Karpas-422 (cell line): ENCODE measurements around the gene ELMO2. TPM values are rescaled to one million over a fixed set of nuclear protein-coding genes. Genes with fewer than 3 reads are reported as not detected.

Source experiments
- DNase-seq: peaks from one replicate; pipeline ENCODE4 v3.0.0-alpha.2; 2015
- H2AFZ ChIP-seq: fragments of 200-600 bp; sonication (generic); 2 replicates; pipeline ENCODE4 v1.6.1; 2014; ENCODE audit warnings: antibody characterized with exemption, low read length, mixed read lengths
- H3K27ac ChIP-seq: fragments of 200-600 bp; sonication (generic); 2 replicates; pipeline ENCODE4 v1.5.1; 2014; ENCODE audit warnings: mild to moderate bottlenecking, low read length, moderate library complexity
- H3K27me3 ChIP-seq: fragments of 200-600 bp; sonication (generic); 2 replicates; pipeline ENCODE4 v1.6.1; 2014; ENCODE audit warnings: low read length, mixed read lengths
- H3K36me3 ChIP-seq: fragments of 200-600 bp; sonication (generic); 2 replicates; pipeline ENCODE4 v1.6.1; 2014; ENCODE audit warnings: low read length, mixed read lengths; ENCODE audit not compliant: insufficient read depth
- H3K4me1 ChIP-seq: fragments of 200-600 bp; sonication (generic); 2 replicates; pipeline ENCODE4 v1.6.1; 2014; ENCODE audit warnings: mild to moderate bottlenecking, low read length, mixed read lengths
- H3K4me2 ChIP-seq: fragments of 200-600 bp; sonication (generic); 2 replicates; pipeline ENCODE4 v1.6.1; 2014; ENCODE audit warnings: low read length, low read depth, mild to moderate bottlenecking; ENCODE audit not compliant: poor library complexity, severe bottlenecking
- H3K4me3 ChIP-seq: fragments of 200-600 bp; sonication (generic); 2 replicates; pipeline ENCODE4 v1.5.1; 2014; ENCODE audit warnings: mild to moderate bottlenecking, antibody characterized with exemption, low read length, mixed read lengths
- H3K79me2 ChIP-seq: fragments of 200-600 bp; sonication (generic); 2 replicates; pipeline ENCODE4 v1.6.1; 2014; ENCODE audit warnings: mild to moderate bottlenecking, low read length, mixed read lengths
- H3K9ac ChIP-seq: fragments of 200-600 bp; sonication (generic); 2 replicates; pipeline ENCODE4 v1.6.0; 2014; ENCODE audit warnings: low read length
- H3K9me2 ChIP-seq: fragments of 200-600 bp; sonication (generic), shearing (Covaris generic); replicated peaks from 2 replicates; pipeline ENCODE4 v1.6.0; 2014; ENCODE audit warnings: mild to moderate bottlenecking, low read length, moderate library complexity; ENCODE audit not compliant: insufficient read depth
- H3K9me3 ChIP-seq: fragments of 300-700, 200-600 bp; sonication (generic); 2 replicates; pipeline ENCODE4 v1.6.1; 2014; ENCODE audit warnings: low read length, mixed read lengths
- H4K20me1 ChIP-seq: fragments of 200-600 bp; sonication (generic); 2 replicates; pipeline ENCODE4 v1.6.1; 2014; ENCODE audit warnings: mild to moderate bottlenecking, antibody characterized with exemption, low read length, low read depth; ENCODE audit not compliant: insufficient read depth
- total RNA-seq: library from RNA; depleted of rRNA; stranded (reverse); fragments of >200 nt; shearing (Covaris generic); gene quantifications from 2 replicates; pipeline ENCODE4 v1.2.3, GENCODE V29; 2014; ENCODE audit warnings: low replicate concordance

Gene ELMO2
- total RNA-seq, 1 experiment from 2014 or later: 91.4 TPM

DNA sequence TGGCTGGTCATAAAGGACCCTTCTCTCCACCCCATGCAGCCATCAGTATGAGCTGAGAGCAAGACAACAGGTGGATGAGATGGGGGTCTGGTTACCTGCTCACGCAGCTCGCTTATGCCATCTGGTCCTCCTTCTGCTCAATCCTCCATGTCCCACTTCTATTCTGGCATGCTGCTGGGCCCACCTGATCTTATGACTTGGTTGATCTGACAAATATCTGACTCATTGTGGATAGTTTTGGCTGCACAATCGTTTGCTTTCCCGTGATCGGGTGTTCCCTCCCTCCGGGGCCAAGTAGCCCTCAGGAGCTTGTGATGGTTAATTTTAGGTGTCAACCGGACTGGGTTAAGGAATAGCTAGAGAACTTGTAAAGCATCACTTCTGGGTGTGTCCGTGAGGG, 26.6 kb upstream of the ELMO2 start:
- Histone ChIP-seq H3K9me3 (no peaks in the 10 kb centered on the region), H3K4me1 (peaks cover 2% of the 10 kb centered on the region; the same call in 1 of the 2 replicates), H3K27me3 (no peaks in the 10 kb centered on the region), H2AFZ (peak overlapping the region; percentile 59; the same call in 1 of the 2 replicates), H4K20me1 (no peaks in the 10 kb centered on the region), H3K27ac (no peak overlapping the region), H3K9ac (no peak overlapping the region), H3K9me2 (no peaks in the 10 kb centered on the region), H3K36me3 (no peaks in the 10 kb centered on the region), H3K4me3 (no peak overlapping the region), H3K79me2 (no peaks in the 10 kb centered on the region), H3K4me2 (no peak overlapping the region)
- DNase-seq: no peak

- DNase-seq: no peak
- Histone ChIP-seq H3K27ac (no peak overlapping the region), H3K36me3 (no peaks in the 10 kb centered on the region), H3K9me3 (no peaks in the 10 kb centered on the region), H3K4me1 (no peaks in the 10 kb centered on the region), H3K4me2 (no peak overlapping the region), H2AFZ (no peak overlapping the region), H4K20me1 (no peaks in the 10 kb centered on the region), H3K79me2 (no peaks in the 10 kb centered on the region), H3K27me3 (no peaks in the 10 kb centered on the region; the same call in 1 of the 2 replicates), H3K4me3 (no peak overlapping the region), H3K9ac (no peak overlapping the region), H3K9me2 (no peaks in the 10 kb centered on the region)
These were observed 24.7 kb upstream of the ELMO2 start for GRCh38 chr20:46430921-46431712.

GRCh38 chr20:46427384-46427783, 21.0 kb upstream of the ELMO2 start:
- no peaks in the 10 kb centered on the region for H3K4me1 ChIP-seq

GRCh38 chr20:46423882-46424482, 17.6 kb upstream of the ELMO2 start:
- Histone ChIP-seq H2AFZ (no peak overlapping the region), H3K27ac (no peak overlapping the region), H3K4me1 (no peaks in the 10 kb centered on the region), H4K20me1 (no peaks in the 10 kb centered on the region), H3K36me3 (no peaks in the 10 kb centered on the region), H3K4me3 (no peak overlapping the region), H3K9me2 (no peaks in the 10 kb centered on the region), H3K79me2 (no peaks in the 10 kb centered on the region), H3K9me3 (no peaks in the 10 kb centered on the region), H3K4me2 (no peak overlapping the region), H3K9ac (no peak overlapping the region), H3K27me3 (no peaks in the 10 kb centered on the region; the same call in 1 of the 2 replicates)
- DNase-seq: no peak

More at GRCh38 chr20:46427384-46427783, 21.0 kb upstream of the ELMO2 start:
- Histone ChIP-seq H3K79me2 (no peaks in the 10 kb centered on the region), H3K9ac (no peak overlapping the region), H3K36me3 (no peaks in the 10 kb centered on the region), H2AFZ (no peak overlapping the region), H3K9me3 (no peaks in the 10 kb centered on the region), H3K27me3 (no peaks in the 10 kb centered on the region; the same call in 1 of the 2 replicates), H3K4me3 (no peak overlapping the region), H3K9me2 (no peaks in the 10 kb centered on the region), H4K20me1 (no peaks in the 10 kb centered on the region), H3K27ac (no peak overlapping the region), H3K4me2 (no peak overlapping the region)
- no peak for DNase-seq

DNA sequence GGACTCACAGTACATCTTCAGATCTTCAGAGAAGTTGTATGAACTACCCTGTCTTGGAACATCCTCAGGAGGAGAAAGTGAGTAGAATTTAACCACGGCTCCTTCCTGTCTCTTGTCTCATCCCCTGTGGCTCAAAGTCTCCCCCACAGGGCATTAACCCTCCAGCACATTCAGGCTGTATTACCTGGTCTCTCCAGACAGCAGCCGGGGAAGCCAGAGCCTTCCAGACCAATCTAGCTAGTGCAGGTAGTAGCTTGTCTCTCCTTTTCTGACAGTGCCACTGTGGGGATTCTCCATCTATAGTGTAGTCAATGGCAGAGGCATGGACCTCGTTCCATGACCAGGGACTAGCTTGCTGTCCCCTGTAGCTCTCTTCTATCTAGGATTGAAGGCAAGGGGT, 16.9 kb upstream of the ELMO2 start:
- Histone ChIP-seq H3K4me2 (no peak overlapping the region), H3K9me2 (no peaks in the 10 kb centered on the region), H2AFZ (no peak overlapping the region), H3K27me3 (no peaks in the 10 kb centered on the region; the same call in 1 of the 2 replicates), H3K9me3 (no peaks in the 10 kb centered on the region), H3K4me3 (no peak overlapping the region), H3K79me2 (no peaks in the 10 kb centered on the region), H3K27ac (no peak overlapping the region), H3K36me3 (no peaks in the 10 kb centered on the region), H3K9ac (no peak overlapping the region), H3K4me1 (no peaks in the 10 kb centered on the region), H4K20me1 (no peaks in the 10 kb centered on the region)
- no peak for DNase-seq

DNA sequence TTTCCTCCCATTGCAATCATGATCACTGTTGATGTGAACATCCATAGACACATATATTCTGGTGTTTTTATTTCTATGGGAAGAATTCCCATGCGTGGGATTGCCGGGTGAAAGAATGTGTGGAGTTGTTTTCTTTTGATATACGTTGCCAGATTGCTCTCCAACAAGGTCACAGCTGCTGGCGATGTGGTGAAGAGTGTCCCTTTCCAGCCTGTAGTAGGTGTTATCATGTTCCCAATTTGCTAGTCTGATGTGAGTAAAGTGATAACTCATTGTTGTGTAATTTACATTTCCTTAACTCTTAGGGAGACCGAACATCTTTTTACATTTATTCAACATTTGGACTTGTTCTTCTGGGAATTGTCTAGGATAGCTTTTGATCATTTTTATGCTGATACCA, 14.5 kb upstream of the ELMO2 start:
- no peaks in the 10 kb centered on the region for H3K9me2 ChIP-seq
- no peak overlapping the region for H3K27ac ChIP-seq
- H3K79me2 ChIP-seq: no peaks in the 10 kb centered on the region
- H2AFZ ChIP-seq: no peak overlapping the region
- H3K27me3 ChIP-seq: no peaks in the 10 kb centered on the region
- H4K20me1 ChIP-seq: no peaks in the 10 kb centered on the region
- no peak overlapping the region for H3K9ac ChIP-seq
- H3K9me3 ChIP-seq: no peaks in the 10 kb centered on the region
- H3K4me3 ChIP-seq: no peak overlapping the region
- no peak for DNase-seq
- no peaks in the 10 kb centered on the region for H3K36me3 ChIP-seq
- H3K4me2 ChIP-seq: no peak overlapping the region
- peaks cover 13% of the 10 kb centered on the region for H3K4me1 ChIP-seq

- H3K9ac ChIP-seq: no peak overlapping the region
- no peak overlapping the region for H3K4me2 ChIP-seq
- H3K27ac ChIP-seq: no peak overlapping the region
- H2AFZ ChIP-seq: no peak overlapping the region
- no peaks in the 10 kb centered on the region for H3K9me3 ChIP-seq
- H4K20me1 ChIP-seq: no peaks in the 10 kb centered on the region
- no peaks in the 10 kb centered on the region for H3K79me2 ChIP-seq
- H3K36me3 ChIP-seq: no peaks in the 10 kb centered on the region
- H3K4me1 ChIP-seq: peaks cover 15% of the 10 kb centered on the region
- DNase-seq: no peak
- no peaks in the 10 kb centered on the region for H3K27me3 ChIP-seq
- H3K9me2 ChIP-seq: no peaks in the 10 kb centered on the region
- no peak overlapping the region for H3K4me3 ChIP-seq
These were observed 13.5 kb upstream of the ELMO2 start for GRCh38 chr20:46419882-46420281.

DNA sequence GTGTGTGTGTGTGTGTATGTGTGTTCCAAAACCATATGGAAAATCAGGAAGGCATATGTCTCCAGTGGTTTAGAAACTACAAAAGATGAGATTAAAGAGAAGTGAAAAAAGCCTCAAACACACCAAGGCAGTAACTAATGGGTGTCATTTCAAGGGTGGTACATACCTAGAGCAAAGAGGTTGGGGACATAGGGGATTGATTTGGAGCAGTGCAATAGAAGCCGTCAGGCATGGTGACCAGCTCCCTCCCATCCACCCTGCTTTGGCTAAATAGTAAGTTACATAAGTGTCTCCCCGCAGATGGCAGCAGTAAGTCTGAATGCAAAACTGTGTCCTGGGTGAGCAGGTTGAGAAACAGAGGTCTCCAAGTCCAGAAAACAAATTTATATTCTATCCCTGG, 10.4 kb upstream of the ELMO2 start:
- Histone ChIP-seq H3K27ac (no peak overlapping the region), H3K9me3 (no peaks in the 10 kb centered on the region), H3K36me3 (no peaks in the 10 kb centered on the region; the same call in 1 of the 2 replicates), H3K79me2 (no peaks in the 10 kb centered on the region), H3K4me3 (no peak overlapping the region), H3K4me1 (peaks cover 19% of the 10 kb centered on the region), H2AFZ (no peak overlapping the region), H4K20me1 (peaks cover 5% of the 10 kb centered on the region; the same call in 1 of the 2 replicates), H3K9me2 (no peaks in the 10 kb centered on the region), H3K27me3 (no peaks in the 10 kb centered on the region), H3K4me2 (no peak overlapping the region), H3K9ac (no peak overlapping the region)
- no peak for DNase-seq
